Measurements from ENCODE around the gene DIPK2A.

Gene DIPK2A

GRCh38 chr3:143973259-143974021, 1.8 kb downstream of the DIPK2A start:
- peak in 1 of 2 donors; percentile 33 for DNase-seq (ENCODE audit: extremely low read depth in 1 of 2, low read depth in 1 of 2)

DNA sequence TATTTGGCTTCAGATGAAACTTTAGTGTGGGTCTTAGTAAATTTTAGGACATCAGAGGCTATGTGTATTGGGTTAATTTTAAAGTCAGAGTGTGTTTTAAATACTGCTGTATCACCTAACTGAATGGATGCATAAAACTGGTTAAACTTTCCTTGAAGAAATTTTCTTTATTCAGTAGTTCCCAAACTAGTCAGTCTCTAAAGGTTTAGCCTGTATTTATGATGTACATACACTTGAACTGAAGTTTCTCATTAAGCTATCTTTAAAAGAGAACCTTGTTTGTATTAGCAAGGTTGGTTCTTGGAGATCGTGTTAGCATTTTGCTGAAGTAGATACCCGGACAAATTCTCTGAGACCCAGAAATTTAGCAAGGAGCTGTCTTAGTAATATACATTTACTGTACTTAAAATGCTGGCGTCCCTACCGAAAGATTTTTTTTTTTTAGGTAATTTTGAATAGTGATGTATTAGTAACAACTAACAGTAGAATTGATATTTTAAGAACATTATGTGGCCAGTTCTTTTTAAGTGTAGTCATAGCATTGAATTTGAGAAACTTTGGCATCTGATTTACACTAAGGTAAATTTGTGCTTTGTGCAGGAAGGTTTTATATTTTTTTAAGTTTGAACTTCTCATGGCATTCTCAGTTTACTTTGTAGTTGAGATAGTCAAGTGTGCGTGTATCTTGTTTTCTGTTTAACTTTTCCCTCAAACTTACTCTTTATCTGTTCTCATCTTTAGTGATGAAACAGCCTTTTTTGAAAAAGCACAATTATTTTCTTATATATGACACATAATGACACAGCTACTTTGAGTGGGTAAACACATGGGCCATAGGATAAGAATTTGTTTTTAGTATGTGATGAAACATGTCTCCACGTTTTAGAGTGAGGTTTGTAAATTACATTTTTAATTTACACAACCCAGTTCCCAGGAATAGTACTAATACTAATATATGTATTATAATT, 2.9 kb downstream of the DIPK2A start:
- DNase-seq (ENCODE audit: extremely low read depth in 1 of 2, low read depth in 1 of 2): no peak

GRCh38 chr3:143975554-143976152, 4.0 kb downstream of the DIPK2A start:
- DNase-seq (ENCODE audit: extremely low read depth in 1 of 2, low read depth in 1 of 2): no peak

GRCh38 chr3:143977341-143978262, 6.0 kb downstream of the DIPK2A start:
- no peak for DNase-seq (ENCODE audit: extremely low read depth in 1 of 2, low read depth in 1 of 2)

DNA sequence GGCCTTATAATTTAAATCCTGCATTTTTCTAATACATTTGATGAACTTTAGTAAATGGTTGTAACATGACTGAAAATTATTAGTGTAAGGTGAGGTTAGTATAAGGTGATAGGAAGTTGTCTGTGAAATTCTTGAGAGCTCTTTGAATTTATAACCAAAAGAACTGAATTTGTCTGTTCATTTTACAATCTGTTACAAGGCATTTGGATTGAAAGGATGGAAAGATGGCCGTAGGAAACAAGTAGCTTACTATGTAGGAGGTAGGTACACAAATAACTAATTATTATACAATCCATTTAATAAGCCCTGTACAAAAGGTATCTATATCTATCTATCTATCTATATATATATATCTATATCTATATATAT, 6.6 kb downstream of the DIPK2A start:
- no peak for DNase-seq (ENCODE audit: extremely low read depth in 1 of 2, low read depth in 1 of 2)

DNA sequence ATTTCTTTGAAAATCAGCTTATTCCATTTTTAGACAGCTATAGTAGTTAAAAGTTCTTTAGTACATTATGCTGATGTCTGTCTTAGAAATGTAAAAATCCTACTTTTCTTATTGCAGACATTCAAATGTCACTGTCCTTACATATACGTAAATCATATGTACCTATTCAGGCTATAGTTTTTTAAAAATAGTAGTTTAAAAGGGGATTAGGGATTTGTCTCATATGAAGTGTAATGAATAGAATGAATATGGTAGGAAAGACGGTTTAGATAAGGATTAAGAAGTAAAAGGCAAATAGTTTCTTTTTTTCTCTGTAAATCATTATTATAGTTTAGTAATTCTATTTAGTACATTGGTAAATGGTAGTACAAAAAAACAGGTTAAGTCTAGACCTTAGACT, 7.4 kb downstream of the DIPK2A start:
- no peak for DNase-seq (ENCODE audit: extremely low read depth in 1 of 2, low read depth in 1 of 2)

DNA sequence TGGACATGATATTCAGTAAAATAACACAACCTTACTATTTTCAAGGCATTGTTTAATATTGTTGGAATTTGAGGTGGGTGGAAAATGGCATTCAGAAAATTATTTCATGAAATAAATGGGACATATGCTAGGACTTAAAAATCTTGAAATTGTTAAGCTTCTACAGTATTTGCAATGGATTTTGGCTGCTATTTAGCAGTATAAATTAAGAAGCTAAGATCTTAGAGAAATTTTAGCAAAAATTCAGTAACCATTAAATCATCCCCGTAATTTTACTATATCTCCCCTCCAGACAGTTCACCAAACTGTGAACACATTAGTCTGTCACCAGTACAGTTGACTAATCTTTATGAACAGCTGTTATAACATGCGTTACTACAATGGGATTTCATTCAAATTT, 8.2 kb downstream of the DIPK2A start:
- no peak for DNase-seq (ENCODE audit: extremely low read depth in 1 of 2, low read depth in 1 of 2)

DNA sequence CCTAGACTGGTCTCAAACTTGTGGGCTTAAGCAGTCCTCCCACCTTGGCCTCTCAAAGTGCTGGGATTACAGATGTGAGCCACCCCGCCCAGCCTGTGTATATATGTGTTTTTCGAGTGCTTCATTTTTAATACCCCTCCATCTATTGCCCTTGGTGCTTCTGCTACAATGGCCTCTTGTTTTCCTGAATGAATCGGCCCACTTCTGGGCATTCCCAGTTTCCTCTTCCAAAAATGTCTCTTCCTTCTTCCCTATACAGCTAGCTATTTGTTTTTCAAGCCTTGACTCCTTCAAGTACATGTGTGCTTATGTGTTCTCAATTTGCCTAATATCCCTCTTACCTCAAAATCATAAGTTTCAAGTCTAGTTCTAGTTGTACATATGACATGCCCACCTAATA, 16.7 kb downstream of the DIPK2A start:
- DNase-seq (ENCODE audit: extremely low read depth in 1 of 2, low read depth in 1 of 2): no peak

GRCh38 chr3:143989461-143989860, 17.8 kb downstream of the DIPK2A start:
- no peak for DNase-seq (ENCODE audit: extremely low read depth in 1 of 2, low read depth in 1 of 2)

GRCh38 chr3:143991713-143992112, 20.1 kb downstream of the DIPK2A start:
- no peak for DNase-seq (ENCODE audit: extremely low read depth in 1 of 2, low read depth in 1 of 2)

DNA sequence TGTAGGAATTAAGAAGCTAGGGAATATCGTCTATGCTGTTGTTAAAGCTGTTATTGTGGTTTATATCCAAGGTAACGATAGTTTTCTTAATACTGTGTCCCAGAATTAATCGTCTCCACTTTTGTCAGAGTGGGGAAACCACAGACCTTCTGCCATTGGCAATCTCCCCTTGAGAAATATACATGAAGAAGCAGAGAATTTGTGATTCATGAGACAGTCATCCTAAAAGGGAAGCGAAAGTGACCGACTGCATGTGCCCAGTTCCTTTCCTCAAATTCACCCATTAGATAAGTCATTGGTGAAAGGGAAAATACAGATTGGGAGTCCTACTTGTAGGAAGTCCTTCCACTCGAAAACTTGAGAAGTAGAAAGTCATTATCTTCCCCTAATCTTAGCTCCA, 26.6 kb downstream of the DIPK2A start:
- DNase-seq (ENCODE audit: extremely low read depth in 1 of 2, low read depth in 1 of 2): no peak

- DNase-seq (ENCODE audit: extremely low read depth in 1 of 2, low read depth in 1 of 2): no peak
Observed at GRCh38 chr3:144003051-144003450, 31.4 kb downstream of the DIPK2A start.

GRCh38 chr3:144010371-144010770, 38.7 kb downstream of the DIPK2A start:
- DNase-seq (ENCODE audit: extremely low read depth in 1 of 2, low read depth in 1 of 2): no peak

DNA sequence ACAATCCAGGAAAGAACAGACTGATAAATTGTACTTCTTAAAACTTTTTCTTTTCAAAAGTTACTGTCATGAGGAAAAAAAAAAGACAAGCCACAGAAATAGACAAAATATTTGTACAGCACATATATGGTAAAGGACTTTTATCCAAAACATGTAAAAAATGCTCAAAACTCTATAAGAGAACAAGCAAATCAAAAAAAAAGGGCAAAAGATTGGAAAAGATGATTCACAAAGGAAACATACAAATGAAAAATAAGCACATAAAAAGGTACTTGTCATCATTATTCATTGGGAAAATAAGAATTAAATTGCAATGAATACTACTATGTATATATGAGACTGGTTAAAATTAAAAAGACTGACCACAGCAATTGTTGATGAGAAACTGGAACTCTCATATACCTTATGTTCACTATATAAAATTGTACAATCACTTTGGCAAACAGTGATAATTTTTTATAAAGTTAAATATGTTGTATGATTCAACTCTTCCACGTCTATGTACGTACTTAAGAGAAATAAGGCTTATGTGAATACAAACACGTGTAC, 39.7 kb downstream of the DIPK2A start:
- no peak for DNase-seq (ENCODE audit: extremely low read depth in 1 of 2, low read depth in 1 of 2)

DNA sequence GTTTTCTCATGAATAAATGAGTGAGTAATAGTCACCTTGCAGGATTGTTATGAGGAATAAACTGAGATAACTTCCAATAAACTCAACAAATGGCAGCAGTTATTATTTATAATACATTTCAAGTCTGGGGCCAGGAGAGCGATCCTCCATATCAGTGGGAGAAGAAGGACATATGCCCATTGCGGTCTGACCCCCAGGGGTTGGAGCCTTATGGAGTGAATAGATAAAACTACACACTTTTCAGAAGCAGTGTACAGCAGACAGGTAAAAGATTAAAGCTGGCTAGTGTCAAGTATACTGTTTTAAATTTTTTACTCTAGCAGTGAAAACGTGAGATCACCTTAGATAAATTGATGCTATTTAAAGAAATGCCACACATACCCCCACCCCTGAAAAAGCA, 43.5 kb downstream of the DIPK2A start:
- DNase-seq (ENCODE audit: extremely low read depth in 1 of 2, low read depth in 1 of 2): no peak

DNA sequence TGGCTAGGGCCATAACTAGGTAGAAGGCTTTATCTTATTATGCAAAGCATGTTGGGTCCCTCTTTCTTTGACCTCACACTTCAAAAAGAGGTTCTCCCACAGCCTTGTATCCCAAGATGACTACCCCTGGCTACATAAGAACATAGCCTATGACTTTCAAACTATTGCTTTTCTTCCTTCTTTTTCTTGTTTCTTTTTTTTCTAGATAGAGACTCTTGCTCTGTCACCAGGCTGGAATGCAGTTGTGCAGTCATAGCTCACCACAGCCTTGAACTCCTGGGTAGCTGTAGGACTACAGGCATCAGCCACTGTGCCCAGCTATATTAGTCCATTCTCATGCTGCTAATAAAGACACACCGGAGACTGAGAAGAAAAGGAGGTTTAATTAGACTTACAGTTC, 47.2 kb downstream of the DIPK2A start:
- DNase-seq (ENCODE audit: extremely low read depth in 1 of 2, low read depth in 1 of 2): no peak

All from activated CD8-positive, alpha-beta memory T cell treated with anti-CD3 and anti-CD28 coated beads for 1 hour (primary cell).